MCF 10A (cell line): ENCODE data around the gene RCAN3. TPM values are rescaled to one million over a fixed set of nuclear protein-coding genes. Genes with fewer than 3 reads are reported as not detected.

Source experiments
- BruUV-seq: library from RNA; stranded (reverse); fragments of 400-500 nt; replicated peaks from 2 replicates; lab custom pipeline; 2021; lab: Mats Ljungman, UMichigan
- CTCF ChIA-PET: fragments of 300-600 bp; sonication (Branson Sonifier 250); formaldehyde crosslinking; extraction: SDS; loops from one replicate; lab custom pipeline; 2021; ENCODE audit warnings: antibody characterized with exemption, inconsistent platforms; lab: Yijun Ruan, JAX
- POLR2A ChIA-PET: fragments of 300-600, 350-650 bp; sonication (Branson Sonifier 250); formaldehyde crosslinking; extraction: SDS; loops from one replicate; lab custom pipeline; 2020; ENCODE audit warnings: antibody characterized with exemption, inconsistent platforms; lab: Yijun Ruan, JAX
- DNase-seq: peaks from one replicate; pipeline ENCODE4 v3.0.0-alpha.2; 2018; ENCODE audit not compliant: unreplicated experiment
- H3K27ac Mint-ChIP-seq: one replicate; pipeline ENCODE4 v1.8.0; 2022; ENCODE audit warnings: mild to moderate bottlenecking, low read depth, mixed read lengths; ENCODE audit not compliant: unreplicated experiment
- H3K27me3 Mint-ChIP-seq: one replicate; pipeline ENCODE4 v1.8.0; 2022; ENCODE audit warnings: mixed read lengths; ENCODE audit not compliant: insufficient read depth, unreplicated experiment
- H3K36me3 Mint-ChIP-seq: one replicate; pipeline ENCODE4 v1.8.0; 2022; ENCODE audit warnings: mild to moderate bottlenecking, moderate library complexity, mixed read lengths; ENCODE audit not compliant: insufficient read depth, unreplicated experiment
- H3K4me1 Mint-ChIP-seq: one replicate; pipeline ENCODE4 v1.8.0; 2022; ENCODE audit warnings: mixed read lengths; ENCODE audit not compliant: insufficient read depth, unreplicated experiment
- H3K4me3 Mint-ChIP-seq: one replicate; pipeline ENCODE4 v1.8.0; 2022; ENCODE audit warnings: mild to moderate bottlenecking, moderate library complexity, mixed read lengths; ENCODE audit not compliant: unreplicated experiment
- H3K9me3 Mint-ChIP-seq: one replicate; pipeline ENCODE4 v1.8.0; 2022; ENCODE audit warnings: mixed read lengths; ENCODE audit not compliant: unreplicated experiment
- intact Hi-C: fragments of 100-400 bp; cut with micrococcal nuclease; formaldehyde crosslinking; loops from 2 replicates; pipeline ENCODE4 v1.14.1; 2022
- total RNA-seq: library from RNA; stranded (reverse); gene quantifications from 2 replicates; pipeline ENCODE4 v1.2.3, GENCODE V29; 2022
- TF ChIP-seq, protein P1 (sequence below): fragments of 200-600 bp; IDR thresholded peaks from one replicate; pipeline ENCODE4 v1.8.0; 2022; ENCODE audit warnings: antibody characterized with exemption, mild to moderate bottlenecking; ENCODE audit not compliant: unreplicated experiment

The RCAN3 gene
- total RNA-seq, 1 experiment from 2014 or later: 6.1 TPM

GRCh38 chr1:24589200-24589599 lies 86.6 kb downstream of the RCAN3 start:
- H3K9me3 Mint-ChIP-seq: no peaks in the 10 kb centered on the region
- no peaks in the 10 kb centered on the region for H3K36me3 Mint-ChIP-seq
- ChIA-PET CTCF (interaction anchor here (0.7 to 0.8 kb wide), 2 partner anchors 174 to 419 kb away, joined by 3 read pairs; partner anchors contain the start of gene NIPAL3), POLR2A (no interaction called here)
- H3K4me3 Mint-ChIP-seq: no peak overlapping the region
- no peak for DNase-seq
- intact Hi-C loops: no loop called here
- no peak overlapping the region for H3K27ac Mint-ChIP-seq
- TF ChIP-seq, protein P1, sequence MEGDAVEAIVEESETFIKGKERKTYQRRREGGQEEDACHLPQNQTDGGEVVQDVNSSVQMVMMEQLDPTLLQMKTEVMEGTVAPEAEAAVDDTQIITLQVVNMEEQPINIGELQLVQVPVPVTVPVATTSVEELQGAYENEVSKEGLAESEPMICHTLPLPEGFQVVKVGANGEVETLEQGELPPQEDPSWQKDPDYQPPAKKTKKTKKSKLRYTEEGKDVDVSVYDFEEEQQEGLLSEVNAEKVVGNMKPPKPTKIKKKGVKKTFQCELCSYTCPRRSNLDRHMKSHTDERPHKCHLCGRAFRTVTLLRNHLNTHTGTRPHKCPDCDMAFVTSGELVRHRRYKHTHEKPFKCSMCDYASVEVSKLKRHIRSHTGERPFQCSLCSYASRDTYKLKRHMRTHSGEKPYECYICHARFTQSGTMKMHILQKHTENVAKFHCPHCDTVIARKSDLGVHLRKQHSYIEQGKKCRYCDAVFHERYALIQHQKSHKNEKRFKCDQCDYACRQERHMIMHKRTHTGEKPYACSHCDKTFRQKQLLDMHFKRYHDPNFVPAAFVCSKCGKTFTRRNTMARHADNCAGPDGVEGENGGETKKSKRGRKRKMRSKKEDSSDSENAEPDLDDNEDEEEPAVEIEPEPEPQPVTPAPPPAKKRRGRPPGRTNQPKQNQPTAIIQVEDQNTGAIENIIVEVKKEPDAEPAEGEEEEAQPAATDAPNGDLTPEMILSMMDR: no peak
- no TSS peak for BruUV-seq
- H3K27me3 Mint-ChIP-seq: no peaks in the 10 kb centered on the region
- peaks cover 14% of the 10 kb centered on the region for H3K4me1 Mint-ChIP-seq

Other genes with a start within 250 kb of the RCAN3 start
- 4.7 and 8.9 TPM in 2 replicates for gene GRHL3, start 183.5 kb upstream of the RCAN3 start, total RNA-seq
- 18.6 and 19.7 TPM in 2 replicates for gene STPG1, start 89.1 kb upstream of the RCAN3 start, total RNA-seq
- gene NIPAL3, start 87.0 kb upstream of the RCAN3 start, total RNA-seq: 47.7 and 55.8 TPM in 2 replicates
- not detected in 2 replicates for gene NCMAP, start 53.3 kb downstream of the RCAN3 start, total RNA-seq
- 154 and 171 TPM in 2 replicates for gene SRRM1, start 140.5 kb downstream of the RCAN3 start, total RNA-seq
- 242 and 281 TPM in 2 replicates for gene CLIC4, start 242.6 kb downstream of the RCAN3 start, total RNA-seq